HEK293T (cell line): ENCODE results near the gene UBD.

Experiments
- CTCF ChIA-PET: fragments of 350-600 bp; formaldehyde crosslinking; extraction: SDS; loops from one replicate; lab custom pipeline; 2021; ENCODE audit warnings: antibody characterized with exemption, inconsistent platforms; lab: Yijun Ruan, JAX
- POLR2A ChIA-PET: fragments of 350-600 bp; formaldehyde crosslinking; extraction: SDS; loops from one replicate; lab custom pipeline; 2020; ENCODE audit warnings: antibody characterized with exemption, inconsistent platforms; lab: Yijun Ruan, JAX
- DNase-seq: peaks from one replicate; pipeline ENCODE4 v3.0.0; 2012; ENCODE audit warnings: mixed read lengths; ENCODE audit errors: extremely low spot score
- ARNT ChIP-seq: fragments of 450-650 bp; IDR thresholded peaks from 2 replicates; pipeline ENCODE4 v1.6.1; 2017; ENCODE audit warnings: mild to moderate bottlenecking
- BHLHE40 ChIP-seq: fragments of 450-650 bp; IDR thresholded peaks from 2 replicates; pipeline ENCODE4 v1.6.1; 2016; ENCODE audit warnings: mild to moderate bottlenecking, moderate library complexity, borderline replicate concordance
- CTBP1 ChIP-seq: fragments of 450-650 bp; IDR thresholded peaks from 2 replicates; pipeline ENCODE4 v1.6.1; 2016; ENCODE audit warnings: borderline replicate concordance
- ELF4 ChIP-seq: fragments of 450-650 bp; IDR thresholded peaks from 2 replicates; pipeline ENCODE4 v1.6.1; 2017; ENCODE audit warnings: antibody characterized with exemption
- FOXA1 ChIP-seq: fragments of 450-650 bp; IDR thresholded peaks from 2 replicates; pipeline ENCODE4 v1.6.1; 2016; ENCODE audit warnings: mild to moderate bottlenecking
- FOXK2 ChIP-seq: fragments of 450-650 bp; IDR thresholded peaks from 2 replicates; pipeline ENCODE4 v1.6.1; 2016; ENCODE audit warnings: mild to moderate bottlenecking
- FOXM1 ChIP-seq: fragments of 450-650 bp; IDR thresholded peaks from 2 replicates; pipeline ENCODE4 v1.6.1; 2017; ENCODE audit warnings: mild to moderate bottlenecking, borderline replicate concordance
- HDGF ChIP-seq: fragments of 450-650 bp; IDR thresholded peaks from 2 replicates; pipeline ENCODE4 v1.6.1; 2017; ENCODE audit warnings: antibody characterized with exemption, borderline replicate concordance
- L3MBTL2 ChIP-seq: fragments of 450-650 bp; conservative IDR thresholded peaks from 2 replicates; pipeline ENCODE4 v1.6.1; 2016; ENCODE audit warnings: mild to moderate bottlenecking
- LEF1 ChIP-seq: fragments of 450-650 bp; IDR thresholded peaks from 2 replicates; pipeline ENCODE4 v1.6.1; 2017; ENCODE audit warnings: mild to moderate bottlenecking, borderline replicate concordance
- NFRKB ChIP-seq: fragments of 450-650 bp; IDR thresholded peaks from 2 replicates; pipeline ENCODE4 v1.6.1; 2016; ENCODE audit warnings: mild to moderate bottlenecking, moderate library complexity
- SP1 ChIP-seq: fragments of 450-650 bp; IDR thresholded peaks from 2 replicates; pipeline ENCODE4 v1.6.1; 2017
- SUZ12 ChIP-seq: fragments of 450-650 bp; IDR thresholded peaks from 2 replicates; pipeline ENCODE4 v1.6.1; 2016; ENCODE audit warnings: mild to moderate bottlenecking
- TARDBP ChIP-seq: fragments of 450-650 bp; IDR thresholded peaks from 2 replicates; pipeline ENCODE4 v1.6.1; 2016
- ZNF384 ChIP-seq: fragments of 450-650 bp; IDR thresholded peaks from 2 replicates; pipeline ENCODE4 v1.6.1; 2016
- TF ChIP-seq, protein P1 (sequence below): fragments of 450-650 bp; IDR thresholded peaks from 2 replicates; pipeline ENCODE4 v1.6.1; 2016

The UBD gene

DNA sequence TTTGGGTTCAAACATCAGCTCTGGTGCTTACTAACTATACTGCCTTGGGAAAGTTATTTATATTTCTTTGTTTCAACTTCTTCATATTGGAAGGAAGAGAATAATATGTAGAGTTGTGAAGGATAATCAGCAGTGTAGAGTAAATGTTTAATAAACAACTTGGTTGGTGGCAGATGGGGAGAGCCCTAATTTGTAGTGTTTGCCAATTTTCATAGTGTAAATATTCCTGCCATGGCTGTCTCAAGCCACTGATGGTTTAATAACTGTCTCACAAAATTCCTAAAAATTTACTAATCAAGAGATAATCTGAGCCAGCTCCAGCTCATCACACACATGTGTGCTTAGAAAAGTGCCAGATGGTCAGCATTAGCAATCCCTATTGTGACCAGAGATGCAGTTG is 25.3 kb upstream of the UBD start, which contains the start of gene OR2H2:
TSS of gene OR2H2 (plus strand) at position 301 of the 400 bp plus-strand sequence. CDS start 2,824 bp downstream, outside the sequence.
- ChIA-PET CTCF (no interaction called here), POLR2A (no interaction called here)
- TF ChIP-seq FOXM1 (no peak), ARNT (no peak), SUZ12 (no peak), NFRKB (no peak), SP1 (no peak), LEF1 (no peak), HDGF (no peak), CTBP1 (no peak), ZNF384 (no peak), FOXK2 (no peak), TARDBP (no peak), L3MBTL2 (no peak), FOXA1 (no peak), ELF4 (no peak), BHLHE40 (no peak)
- TF ChIP-seq, protein P1, sequence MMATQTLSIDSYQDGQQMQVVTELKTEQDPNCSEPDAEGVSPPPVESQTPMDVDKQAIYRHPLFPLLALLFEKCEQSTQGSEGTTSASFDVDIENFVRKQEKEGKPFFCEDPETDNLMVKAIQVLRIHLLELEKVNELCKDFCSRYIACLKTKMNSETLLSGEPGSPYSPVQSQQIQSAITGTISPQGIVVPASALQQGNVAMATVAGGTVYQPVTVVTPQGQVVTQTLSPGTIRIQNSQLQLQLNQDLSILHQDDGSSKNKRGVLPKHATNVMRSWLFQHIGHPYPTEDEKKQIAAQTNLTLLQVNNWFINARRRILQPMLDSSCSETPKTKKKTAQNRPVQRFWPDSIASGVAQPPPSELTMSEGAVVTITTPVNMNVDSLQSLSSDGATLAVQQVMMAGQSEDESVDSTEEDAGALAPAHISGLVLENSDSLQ, result no peak
- DNase-seq, result no peak

DNA sequence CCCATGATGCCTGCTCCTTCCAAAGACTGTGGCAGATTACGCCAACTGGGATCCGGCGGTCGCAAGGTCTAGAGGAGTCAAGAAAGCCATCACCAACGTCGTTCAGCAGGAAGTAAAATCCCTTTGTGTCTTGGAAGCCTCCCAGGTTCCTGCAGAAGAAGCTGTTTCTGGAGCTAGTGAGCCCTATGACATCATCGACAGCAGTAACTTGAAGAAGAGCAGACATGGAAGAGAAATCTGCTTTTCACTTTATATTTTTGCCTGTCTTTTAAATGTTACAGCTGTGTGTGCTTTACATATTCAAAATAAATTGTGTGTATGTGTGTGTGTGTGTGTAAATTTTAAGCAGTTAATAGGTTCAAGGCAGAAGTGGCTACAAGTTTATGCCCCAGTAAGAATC is 18.0 kb upstream of the UBD start:
- CTCF ChIA-PET, result no interaction called here
- TF ChIP-seq L3MBTL2, result no peak
- TF ChIP-seq ARNT, result no peak
- no peak for TF ChIP-seq FOXK2
- no peak for TF ChIP-seq LEF1
- TF ChIP-seq SUZ12, result no peak
- no peak for TF ChIP-seq HDGF
- no peak for TF ChIP-seq NFRKB
- POLR2A ChIA-PET, result no interaction called here
- no peak for DNase-seq

DNA sequence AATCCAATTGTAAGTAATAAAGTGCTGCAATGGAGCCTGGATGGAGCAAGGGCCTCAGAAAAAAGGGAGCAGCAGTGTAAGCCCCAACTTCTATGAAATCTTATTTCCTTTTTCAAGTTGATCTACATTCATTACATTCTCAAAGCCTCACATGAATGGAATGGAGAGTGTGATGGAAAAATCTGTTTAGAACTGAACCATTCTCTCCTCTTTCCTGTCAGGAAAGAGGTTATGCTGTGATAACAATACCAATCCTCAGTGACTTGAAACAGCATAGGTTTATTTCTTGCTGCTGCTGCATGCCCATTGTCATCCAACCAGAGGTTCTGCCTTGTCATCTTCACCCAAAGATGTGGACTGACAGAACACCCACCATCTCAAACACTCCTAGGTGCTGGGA is 16.5 kb upstream of the UBD start:
- DNase-seq, result no peak
- no peak for TF ChIP-seq HDGF
- TF ChIP-seq, protein P1, result no peak
- TF ChIP-seq LEF1, result no peak
- TF ChIP-seq FOXK2, result no peak
- no peak for TF ChIP-seq FOXA1
- TF ChIP-seq L3MBTL2, result no peak
- no peak for TF ChIP-seq FOXM1
- no peak for TF ChIP-seq TARDBP
- TF ChIP-seq BHLHE40, result no peak
- ChIA-PET CTCF (no interaction called here), POLR2A (no interaction called here)

DNA sequence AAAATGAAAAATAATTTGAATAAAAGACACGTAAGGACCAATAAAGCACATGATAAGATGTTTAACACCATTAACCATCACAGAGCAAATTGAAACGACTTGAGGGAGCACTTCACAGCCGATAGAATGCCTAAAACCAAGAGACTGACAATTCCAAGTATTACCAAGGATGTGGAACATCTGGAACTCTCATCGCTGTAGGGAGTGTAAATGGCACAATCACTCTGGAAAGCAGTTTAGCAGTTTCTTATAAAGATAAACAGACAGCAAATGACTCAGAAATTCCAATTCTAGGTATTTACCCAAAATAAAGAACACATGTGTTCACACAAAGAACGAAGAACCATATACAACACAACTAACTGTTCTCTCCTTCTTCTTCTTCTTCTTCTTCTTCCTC is 8.5 kb upstream of the UBD start:
- DNase-seq, result no peak
- no peak for TF ChIP-seq FOXK2
- no peak for TF ChIP-seq SP1
- no peak for TF ChIP-seq ARNT
- TF ChIP-seq LEF1, result no peak
- no peak for TF ChIP-seq SUZ12
- TF ChIP-seq, protein P1, result no peak
- no peak for TF ChIP-seq HDGF
- no peak for TF ChIP-seq TARDBP
- POLR2A ChIA-PET, result no interaction called here
- CTCF ChIA-PET, result no interaction called here

DNA sequence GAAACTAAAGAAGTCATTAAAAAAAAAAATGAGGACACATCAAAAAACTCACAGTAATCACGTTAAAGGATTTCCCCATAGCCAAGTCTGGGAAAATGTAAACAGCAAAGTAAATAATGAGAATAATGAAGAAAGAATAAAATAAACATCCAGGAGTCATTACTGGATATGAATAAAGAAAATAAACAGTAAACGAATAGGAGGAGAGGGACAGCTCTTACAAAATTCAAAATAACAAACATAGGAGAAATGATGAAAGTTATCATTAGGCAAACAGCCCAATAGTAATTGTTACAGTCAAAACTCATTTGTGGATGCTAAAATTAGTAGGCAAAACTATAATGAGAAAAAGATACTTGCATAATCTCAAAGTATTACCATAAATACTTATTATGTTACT is 8.0 kb upstream of the UBD start:
- CTCF ChIA-PET, result no interaction called here
- POLR2A ChIA-PET, result no interaction called here
- TF ChIP-seq FOXK2, result no peak
- TF ChIP-seq LEF1, result no peak
- TF ChIP-seq BHLHE40, result no peak
- TF ChIP-seq CTBP1, result no peak
- TF ChIP-seq L3MBTL2, result no peak
- TF ChIP-seq, protein P1, result no peak
- TF ChIP-seq SUZ12, result no peak
- TF ChIP-seq FOXM1, result no peak
- no peak for TF ChIP-seq ZNF384
- no peak for TF ChIP-seq NFRKB
- TF ChIP-seq ELF4, result no peak
- TF ChIP-seq SP1, result no peak
- TF ChIP-seq TARDBP, result no peak
- TF ChIP-seq HDGF, result no peak
- no peak for TF ChIP-seq ARNT
- DNase-seq, result no peak

DNA sequence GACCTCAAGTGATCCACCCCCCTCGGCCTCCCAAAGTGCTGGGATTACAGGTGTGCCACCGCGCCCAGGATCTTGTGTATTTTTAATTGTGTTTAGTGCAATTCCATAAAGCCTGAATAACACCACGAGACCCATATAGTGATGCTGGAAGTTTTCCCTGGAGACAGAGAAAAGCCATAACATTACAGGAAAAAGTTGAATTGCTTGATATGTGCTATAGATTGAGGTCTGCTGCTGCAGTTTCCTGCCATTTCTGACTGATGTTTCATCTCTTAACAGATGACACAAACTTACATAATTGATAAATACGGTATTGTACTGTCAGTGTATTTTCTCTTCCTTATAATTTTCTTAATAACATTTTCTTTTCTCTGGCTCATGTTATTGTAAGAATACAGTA is 7.3 kb upstream of the UBD start:
- POLR2A ChIA-PET, result no interaction called here

More for the DNA sequence above, 7.3 kb upstream of the UBD start:
- TF ChIP-seq LEF1 (no peak), TARDBP (no peak), ZNF384 (no peak), ELF4 (no peak), ARNT (no peak), L3MBTL2 (no peak), CTBP1 (no peak)
- TF ChIP-seq, protein P1, result no peak
- no peak for DNase-seq
- CTCF ChIA-PET, result no interaction called here
